ENCODE data around the gene ZC3H18.
A peak's percentile ranks its signal among the peaks of the same experiment; 100 is the strongest.

The ZC3H18 gene

GRCh38 chr16:88647178-88648070, 77.2 kb downstream of the ZC3H18 start:
- H3K4me3 ChIP-seq (ENCODE audit: low read depth in 1 of 2, low read length in 1 of 2), result peak overlapping the region; percentile 78 to 93
- H3K36me3 ChIP-seq, result peaks cover 67% of the 10 kb centered on the region
- H3K27ac ChIP-seq, result peak overlapping the region; percentile 95
- TF ChIP-seq, protein P1, sequence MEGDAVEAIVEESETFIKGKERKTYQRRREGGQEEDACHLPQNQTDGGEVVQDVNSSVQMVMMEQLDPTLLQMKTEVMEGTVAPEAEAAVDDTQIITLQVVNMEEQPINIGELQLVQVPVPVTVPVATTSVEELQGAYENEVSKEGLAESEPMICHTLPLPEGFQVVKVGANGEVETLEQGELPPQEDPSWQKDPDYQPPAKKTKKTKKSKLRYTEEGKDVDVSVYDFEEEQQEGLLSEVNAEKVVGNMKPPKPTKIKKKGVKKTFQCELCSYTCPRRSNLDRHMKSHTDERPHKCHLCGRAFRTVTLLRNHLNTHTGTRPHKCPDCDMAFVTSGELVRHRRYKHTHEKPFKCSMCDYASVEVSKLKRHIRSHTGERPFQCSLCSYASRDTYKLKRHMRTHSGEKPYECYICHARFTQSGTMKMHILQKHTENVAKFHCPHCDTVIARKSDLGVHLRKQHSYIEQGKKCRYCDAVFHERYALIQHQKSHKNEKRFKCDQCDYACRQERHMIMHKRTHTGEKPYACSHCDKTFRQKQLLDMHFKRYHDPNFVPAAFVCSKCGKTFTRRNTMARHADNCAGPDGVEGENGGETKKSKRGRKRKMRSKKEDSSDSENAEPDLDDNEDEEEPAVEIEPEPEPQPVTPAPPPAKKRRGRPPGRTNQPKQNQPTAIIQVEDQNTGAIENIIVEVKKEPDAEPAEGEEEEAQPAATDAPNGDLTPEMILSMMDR (IDR thresholded peaks at IDR 0.05), result no peak
- H3K27me3 ChIP-seq, result no peaks in the 10 kb centered on the region
- H3K9me3 ChIP-seq, result no peaks in the 10 kb centered on the region
- peaks cover 41 to 55% of the 10 kb centered on the region in 2 experiments for H3K4me1 ChIP-seq (ENCODE audit: control insufficient read depth in 1 of 2, insufficient read depth in 1 of 2, low read depth in 1 of 2, low read length in 1 of 2)

DNA sequence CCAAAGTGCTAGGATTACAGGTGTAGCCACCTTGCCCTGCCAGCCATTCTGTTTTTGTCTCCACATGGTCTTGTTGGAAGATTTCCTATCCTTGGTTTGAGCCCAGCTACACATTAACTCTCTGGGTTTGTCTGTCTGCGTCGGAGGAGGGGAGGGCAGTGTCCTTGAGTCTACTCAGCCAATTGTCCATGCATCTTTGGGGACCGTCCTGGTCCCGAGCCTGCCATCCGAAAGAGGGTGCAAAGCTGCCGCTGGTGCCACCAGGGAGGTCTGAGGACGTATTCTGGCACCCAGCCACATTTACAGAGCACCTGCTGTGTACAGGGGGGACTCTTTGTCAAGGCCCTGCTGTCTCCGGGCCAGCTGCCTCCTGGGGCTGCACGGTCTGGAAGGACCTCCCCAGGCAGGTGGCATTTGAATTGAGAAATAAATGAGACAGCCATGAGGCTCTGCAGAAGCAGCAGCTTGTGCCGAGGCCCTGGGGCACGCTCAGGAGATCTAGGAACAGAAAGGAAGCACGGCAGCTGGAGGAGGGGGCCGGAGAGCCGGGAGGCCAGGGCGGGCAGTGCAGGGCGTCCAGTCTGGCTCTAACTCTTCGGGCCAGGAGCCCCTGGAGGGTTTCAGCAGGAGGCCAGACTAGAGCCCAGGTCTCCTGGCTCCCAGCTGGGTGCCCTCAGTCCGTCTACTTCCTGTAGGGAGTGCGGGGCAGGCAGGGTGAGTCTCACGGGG, 79.2 kb downstream of the ZC3H18 start:
- TF ChIP-seq, protein P1 (IDR thresholded peaks at IDR 0.05), result no peak
- no peaks in the 10 kb centered on the region for H3K9me3 ChIP-seq
- peaks cover 47% of the 10 kb centered on the region for H3K36me3 ChIP-seq
- peaks cover 43 to 55% of the 10 kb centered on the region in 2 experiments for H3K4me1 ChIP-seq (ENCODE audit: control insufficient read depth in 1 of 2, insufficient read depth in 1 of 2, low read depth in 1 of 2, low read length in 1 of 2)
- H3K4me3 ChIP-seq (ENCODE audit: low read depth in 1 of 2, low read length in 1 of 2), result peak overlapping the region; percentile 78 to 93
- H3K27ac ChIP-seq, result peak overlapping the region; percentile 95
- H3K27me3 ChIP-seq, result no peaks in the 10 kb centered on the region

DNA sequence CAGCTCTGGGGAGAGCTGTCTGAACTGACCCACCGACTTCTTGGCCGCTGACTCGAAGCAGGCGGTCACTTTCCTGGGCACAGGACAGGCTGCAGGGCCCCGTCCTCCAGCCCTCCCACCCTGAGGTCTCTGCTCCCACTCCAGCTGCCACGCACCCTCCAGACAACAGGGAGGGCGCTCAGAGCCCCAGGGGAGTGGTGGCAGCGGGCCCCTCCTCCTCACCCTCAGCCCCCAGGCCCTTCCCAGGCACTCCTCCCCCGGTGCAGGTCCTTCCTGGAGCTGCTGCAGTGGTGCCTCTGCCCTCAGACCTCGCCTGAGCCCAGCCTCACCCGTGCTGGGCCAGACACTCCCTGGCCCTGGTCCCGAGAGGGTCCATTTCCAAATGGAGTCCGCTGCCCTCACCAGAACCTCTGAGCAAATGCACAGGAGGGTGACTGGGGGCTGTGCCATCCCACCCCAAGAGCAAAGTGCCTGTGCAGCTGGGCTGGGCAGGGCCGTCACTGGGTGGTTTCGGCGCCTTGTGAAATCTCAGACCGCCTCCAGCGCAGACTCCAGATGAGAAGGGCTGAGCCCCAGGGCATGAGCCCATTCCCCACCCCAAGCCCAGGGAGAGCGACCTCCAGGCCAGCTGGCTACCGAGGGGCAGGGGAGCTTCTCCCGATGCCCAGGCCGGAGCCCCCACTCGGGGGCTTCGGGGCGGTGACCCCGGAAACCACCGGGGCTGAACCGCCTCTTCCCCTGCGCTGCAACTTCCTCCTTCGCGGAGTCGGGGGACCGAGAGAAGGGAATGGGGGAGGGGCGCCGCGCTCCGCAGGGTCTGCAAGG, 79.9 kb downstream of the ZC3H18 start:
- no peaks in the 10 kb centered on the region for H3K9me3 ChIP-seq
- no peaks in the 10 kb centered on the region for H3K27me3 ChIP-seq
- H3K4me1 ChIP-seq (ENCODE audit: control insufficient read depth in 1 of 2, insufficient read depth in 1 of 2, low read depth in 1 of 2, low read length in 1 of 2), result peaks cover 43 to 55% of the 10 kb centered on the region in 2 experiments
- H3K27ac ChIP-seq, result peak overlapping the region; percentile 95
- peak overlapping the region; percentile 78 to 93 for H3K4me3 ChIP-seq (ENCODE audit: low read depth in 1 of 2, low read length in 1 of 2)
- TF ChIP-seq, protein P1 (IDR thresholded peaks at IDR 0.05), result no peak
- H3K36me3 ChIP-seq, result peaks cover 40% of the 10 kb centered on the region

DNA sequence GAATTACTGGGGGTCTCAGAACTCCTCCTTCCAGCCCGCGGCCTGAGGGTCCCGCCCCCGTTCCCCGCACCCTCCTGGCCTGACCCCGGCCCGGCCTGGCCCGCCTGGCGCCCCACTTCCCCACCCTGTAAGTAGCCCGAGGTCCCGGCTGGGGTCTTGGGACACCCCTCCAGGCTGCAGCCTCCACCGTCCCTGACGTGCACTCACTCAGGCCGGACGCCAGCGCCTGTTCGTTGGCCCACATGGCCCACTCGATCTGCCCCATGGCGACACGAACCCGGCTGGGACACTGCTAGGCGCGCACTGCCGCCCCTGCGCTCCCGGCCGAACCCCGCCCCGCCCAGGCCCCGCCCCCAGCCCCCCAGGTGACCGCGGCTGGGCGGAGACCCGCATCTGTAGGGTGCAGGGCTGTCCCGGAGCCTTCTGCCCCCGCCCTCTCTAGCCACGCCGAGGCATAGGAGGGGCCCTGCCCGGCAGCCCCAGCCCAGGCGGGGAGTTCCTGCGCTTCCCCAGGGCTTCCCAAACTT, 80.6 kb downstream of the ZC3H18 start, which contains the start of gene CYBA:
CYBA (minus strand) TSS at position 305 of the 527 bp plus-strand sequence; CDS start at position 265, 40 bp downstream.
- H3K36me3 ChIP-seq, result peaks cover 33% of the 10 kb centered on the region

More for the DNA sequence above, 80.6 kb downstream of the ZC3H18 start, which contains the start of gene CYBA:
- Histone ChIP-seq H3K27ac (peak within 1 kb of the TSS; percentile 95), H3K9me3 (no peaks in the 10 kb centered on the region), H3K4me1 (ENCODE audit: control insufficient read depth in 1 of 2, insufficient read depth in 1 of 2, low read depth in 1 of 2, low read length in 1 of 2) (peaks cover 43 to 49% of the 10 kb centered on the region in 2 experiments), H3K27me3 (no peaks in the 10 kb centered on the region), H3K4me3 (ENCODE audit: low read depth in 1 of 2, low read length in 1 of 2) (peak within 1 kb of the TSS; percentile 78 to 93)
- TF ChIP-seq, protein P1 (IDR thresholded peaks at IDR 0.05), result no peak
